Hematopoietic multipotent progenitor cell treated with erythropoietin and hydrocortisone succinate and interleukin-3 and kit ligand, for 4 days (in vitro differentiated cells): ENCODE data around the gene CALCOCO1.

Source experiments
- DNase-seq: peaks from one replicate; pipeline ENCODE4 v3.0.0-alpha.2; 2015

Gene CALCOCO1

DNA sequence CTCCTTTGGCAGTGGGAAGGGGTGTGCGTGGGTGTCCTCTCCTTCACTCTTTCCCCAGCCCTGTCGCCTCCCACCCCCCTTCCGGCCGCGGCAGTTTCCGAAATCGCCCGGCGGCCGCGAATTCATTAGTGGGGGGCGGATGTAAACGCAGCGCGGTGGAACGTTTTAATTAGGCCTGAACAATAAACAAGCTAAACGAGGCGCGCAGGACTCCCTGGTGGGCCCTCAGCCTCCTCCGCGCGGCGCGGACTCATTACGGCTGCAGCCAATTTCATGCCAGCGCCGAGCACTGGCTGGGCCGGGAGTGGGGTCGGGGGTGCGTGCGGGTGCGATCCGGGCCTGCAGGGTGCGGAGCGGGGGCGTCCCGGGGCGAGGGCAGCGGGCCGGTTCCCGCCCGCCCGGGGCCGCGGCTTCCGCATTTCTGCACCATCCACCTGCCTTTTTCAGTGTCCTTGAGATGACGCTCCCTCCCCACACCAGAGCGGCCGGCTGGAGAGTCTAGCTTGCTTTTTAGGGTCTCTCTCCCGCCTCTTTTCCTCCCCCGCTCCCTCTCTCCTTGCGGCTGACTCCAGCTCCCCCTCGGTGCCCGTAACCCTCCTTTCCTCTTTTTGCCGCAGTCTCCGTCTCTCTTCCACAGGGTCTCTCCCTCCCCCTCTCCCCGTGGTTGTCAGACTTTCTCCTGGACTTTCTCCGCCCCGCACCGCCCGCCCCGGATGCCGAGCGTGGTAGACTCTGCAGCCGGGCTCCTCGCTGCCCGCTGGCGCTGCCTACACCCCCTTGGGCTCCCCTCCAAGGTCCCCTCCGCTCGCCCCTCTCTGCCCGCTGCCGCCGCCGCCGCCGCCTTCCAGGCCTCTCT is 24.3 kb upstream of the CALCOCO1 start, which contains the start of gene CISTR:
Gene CISTR, minus strand, starts transcription at position 644 of the 856 bp plus-strand sequence.
- DNase-seq: peak; percentile 46

GRCh38 chr12:53750812-53751335 is 23.6 kb upstream of the CALCOCO1 start:
- DNase-seq: peak; percentile 33

DNA sequence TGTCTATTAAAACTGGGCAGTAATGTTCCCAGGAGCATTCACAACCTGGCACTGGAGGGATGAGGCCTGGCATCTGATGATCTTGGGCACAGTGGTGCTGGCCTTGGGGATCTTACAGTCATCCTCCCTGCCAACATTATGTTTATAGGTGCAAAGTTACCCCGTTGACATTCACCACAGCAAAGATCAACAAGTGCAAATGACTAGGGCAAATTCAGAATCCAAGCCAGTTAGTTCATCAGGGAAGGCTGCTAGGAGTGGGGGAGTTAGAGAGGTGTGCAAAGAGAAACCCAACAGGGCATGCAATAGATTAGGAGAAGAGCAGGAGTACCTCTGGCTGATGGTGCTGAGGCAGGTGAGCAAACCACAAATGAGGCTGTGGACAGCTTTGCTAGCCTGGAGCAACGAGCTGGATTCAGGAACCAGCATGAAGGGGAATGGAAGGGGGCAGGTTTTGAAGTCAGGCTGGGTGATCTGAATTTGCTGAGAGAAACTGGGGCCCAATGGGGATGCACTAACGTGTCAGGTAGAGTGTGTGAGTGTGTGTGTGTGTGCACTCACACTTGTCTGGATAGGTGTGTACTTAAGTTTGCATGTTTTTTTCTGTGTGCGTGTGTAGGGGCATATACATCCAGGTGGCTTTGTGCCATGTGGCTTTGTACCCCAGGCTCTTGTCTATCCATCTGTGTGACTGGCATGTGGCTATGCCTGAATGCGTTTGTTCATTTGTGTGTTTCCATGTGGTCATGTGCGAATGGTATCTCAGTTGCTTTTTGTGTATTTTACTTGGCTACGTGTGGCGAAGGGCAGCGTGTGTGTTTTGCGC is 22.9 kb upstream of the CALCOCO1 start:
- DNase-seq: no peak

DNA sequence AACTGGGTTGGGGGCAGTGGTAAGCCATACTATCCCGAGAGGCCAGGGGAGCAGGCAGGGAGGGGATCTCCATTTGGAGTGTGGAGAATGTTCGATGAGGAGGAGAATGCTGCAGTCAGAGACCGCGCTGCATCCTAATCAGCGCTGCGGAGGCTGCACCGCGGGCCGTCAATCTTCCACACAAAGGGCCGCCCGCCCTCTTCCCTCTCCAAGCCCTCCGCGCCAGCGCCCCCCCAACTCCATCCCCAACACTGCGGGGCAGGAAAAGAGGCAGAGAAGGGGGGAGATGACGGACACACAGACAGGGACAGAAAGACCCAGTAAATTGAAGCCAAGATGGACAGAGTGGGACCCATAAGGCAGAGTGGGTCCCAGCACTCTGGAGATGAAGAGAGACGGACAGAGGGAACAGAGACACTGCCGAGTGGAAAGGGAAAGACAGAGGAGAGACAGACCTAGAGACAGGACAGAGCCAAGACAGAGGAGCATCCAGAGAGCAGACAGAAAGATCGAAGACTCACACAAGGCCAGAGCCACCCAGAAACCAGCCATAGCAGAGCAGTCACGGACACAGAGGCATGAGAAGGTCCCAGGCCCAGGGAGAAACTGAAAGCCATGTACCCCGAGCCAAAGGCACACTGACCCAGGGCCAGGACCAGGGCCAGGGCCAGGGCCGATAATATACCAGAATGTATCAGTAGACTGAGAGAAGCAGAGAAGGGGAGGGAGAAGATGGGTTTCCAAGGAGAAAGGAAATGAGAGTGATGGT is 21.0 kb upstream of the CALCOCO1 start:
- no peak for DNase-seq

- DNase-seq: no peak
Measured at GRCh38 chr12:53747095-53747494, 19.8 kb upstream of the CALCOCO1 start.

GRCh38 chr12:53746592-53747092 is 19.4 kb upstream of the CALCOCO1 start:
- DNase-seq: peak; percentile 93

DNA sequence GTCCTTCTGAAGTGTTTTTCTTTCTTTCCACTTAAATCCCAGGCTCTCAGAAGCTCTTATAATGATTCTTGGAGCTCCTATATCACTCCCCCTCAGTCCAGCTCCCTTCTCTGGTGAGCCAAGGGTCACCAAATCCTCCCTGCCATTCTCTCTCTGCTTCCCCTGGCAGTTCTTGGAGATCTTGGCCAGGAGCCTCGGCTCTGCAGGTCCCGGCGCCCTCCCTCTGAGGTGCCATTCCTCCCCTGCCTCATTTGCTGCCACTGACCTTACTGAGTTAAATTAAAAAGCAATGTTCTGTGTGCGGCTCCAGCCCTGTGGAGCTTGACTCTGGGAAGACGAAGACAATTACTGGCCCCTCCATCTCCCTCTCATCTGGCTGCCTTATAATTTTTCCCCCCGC is 17.5 kb upstream of the CALCOCO1 start:
- DNase-seq: no peak

- no peak for DNase-seq
Measured at GRCh38 chr12:53744130-53744441, 16.8 kb upstream of the CALCOCO1 start.

DNA sequence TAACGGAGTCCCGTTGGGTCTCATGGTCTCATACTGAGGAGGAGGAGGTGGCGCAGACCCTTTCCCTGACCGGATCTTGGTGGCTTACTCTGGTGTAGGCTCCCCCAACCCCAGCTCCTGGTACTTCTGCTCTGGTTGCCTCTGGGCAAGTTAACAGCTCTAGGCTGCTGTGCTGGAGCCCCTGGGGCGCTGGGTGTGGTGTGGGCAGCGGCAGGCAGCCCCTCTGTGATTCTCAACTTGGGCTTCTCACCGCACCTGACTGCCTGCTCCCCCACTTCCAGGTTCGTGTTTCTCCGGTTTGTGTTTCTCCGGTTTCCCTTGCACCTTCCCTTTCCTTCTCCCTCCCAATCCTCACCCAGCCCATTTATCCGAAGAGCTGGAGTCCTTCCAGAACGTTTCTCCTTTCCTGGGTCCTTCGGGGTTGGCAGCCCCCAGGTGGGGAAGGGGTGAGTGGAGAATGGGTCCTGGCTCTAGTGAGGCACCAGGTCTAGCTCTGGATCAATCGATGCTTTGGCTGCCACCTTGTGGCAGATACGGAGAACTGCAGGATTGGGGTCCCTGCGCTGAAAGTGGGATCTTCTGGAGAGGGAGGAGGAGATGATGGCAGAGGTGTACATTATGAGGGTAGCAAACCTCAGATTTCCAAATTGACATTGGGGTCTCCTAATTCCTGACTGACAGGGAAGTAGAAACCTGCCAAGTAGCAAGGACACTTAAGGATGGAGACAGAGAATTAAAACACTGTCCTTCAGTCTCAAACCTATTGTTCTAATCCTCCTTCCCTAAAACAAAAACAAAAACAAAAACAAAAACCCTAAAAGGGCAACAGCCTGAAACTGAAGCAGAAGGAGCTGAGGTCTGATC is 16.2 kb upstream of the CALCOCO1 start:
- peak; percentile 80 for DNase-seq

DNA sequence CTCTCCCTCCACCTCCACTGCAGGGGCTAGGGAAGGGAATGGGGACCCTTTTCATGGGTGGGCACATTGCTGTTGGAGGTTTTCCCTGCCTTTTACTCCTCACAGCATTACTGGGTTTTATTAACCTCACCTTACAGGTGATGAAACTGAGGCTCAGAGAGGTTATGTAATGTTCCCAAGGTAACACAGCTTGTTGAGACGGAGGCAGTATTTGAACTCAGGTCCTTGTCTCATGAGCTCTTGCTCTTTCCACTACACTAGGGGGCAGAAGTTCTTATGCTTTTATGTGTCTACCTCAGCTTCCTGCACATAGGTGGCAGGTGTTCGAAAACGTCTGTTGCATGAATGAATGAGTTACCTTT is 12.9 kb upstream of the CALCOCO1 start:
- no peak for DNase-seq

DNA sequence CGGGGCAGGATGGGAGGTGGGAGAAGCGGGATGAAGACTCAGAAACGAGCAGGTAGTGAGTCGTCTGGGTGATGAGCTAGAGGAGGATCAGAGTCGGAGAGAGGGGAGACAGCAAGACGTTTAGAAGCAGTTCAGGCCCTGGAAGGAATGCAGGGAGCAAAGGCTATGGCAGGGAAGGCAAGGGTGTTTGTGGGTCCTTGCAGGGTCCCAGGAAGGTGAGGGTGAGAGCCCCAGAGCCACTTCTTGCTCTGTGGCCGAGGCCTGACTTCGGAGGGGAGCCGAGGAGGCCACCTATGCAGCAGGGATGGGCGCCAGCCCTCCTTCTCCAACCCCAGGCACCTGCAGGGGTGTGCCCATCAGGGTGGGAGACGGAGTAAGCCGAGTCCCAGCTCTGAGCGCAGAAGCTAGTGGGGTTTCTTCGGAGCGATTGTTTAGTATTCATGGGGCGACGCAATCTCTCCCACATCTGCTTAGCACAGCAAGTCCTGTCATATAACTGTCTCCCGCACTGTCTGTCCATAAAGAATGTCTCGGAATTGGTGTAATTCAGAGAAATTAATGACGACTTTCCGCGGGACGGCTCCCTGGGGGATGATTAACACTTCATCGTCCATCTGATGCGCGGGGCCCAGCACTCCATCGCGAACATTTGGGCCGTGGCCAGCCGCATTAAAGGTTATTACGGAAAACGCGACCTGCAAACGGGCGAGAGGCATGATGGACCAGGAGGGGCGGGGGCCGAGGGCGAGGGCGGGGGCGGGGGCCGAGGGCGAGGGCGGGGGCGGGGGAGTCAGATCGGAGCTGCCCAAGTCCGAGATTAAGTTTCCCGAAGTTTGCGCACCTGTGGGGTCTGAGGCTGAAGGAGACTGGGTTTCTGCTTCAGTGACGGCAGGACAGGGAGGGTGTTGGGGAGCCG is 12.2 kb upstream of the CALCOCO1 start:
- no peak for DNase-seq

- DNase-seq: no peak
Measured at GRCh38 chr12:53738406-53739213, 11.4 kb upstream of the CALCOCO1 start.

- DNase-seq: no peak
Measured at GRCh38 chr12:53737951-53738405, 10.7 kb upstream of the CALCOCO1 start.

- DNase-seq: no peak
Measured at GRCh38 chr12:53737093-53737808, 10.0 kb upstream of the CALCOCO1 start.

DNA sequence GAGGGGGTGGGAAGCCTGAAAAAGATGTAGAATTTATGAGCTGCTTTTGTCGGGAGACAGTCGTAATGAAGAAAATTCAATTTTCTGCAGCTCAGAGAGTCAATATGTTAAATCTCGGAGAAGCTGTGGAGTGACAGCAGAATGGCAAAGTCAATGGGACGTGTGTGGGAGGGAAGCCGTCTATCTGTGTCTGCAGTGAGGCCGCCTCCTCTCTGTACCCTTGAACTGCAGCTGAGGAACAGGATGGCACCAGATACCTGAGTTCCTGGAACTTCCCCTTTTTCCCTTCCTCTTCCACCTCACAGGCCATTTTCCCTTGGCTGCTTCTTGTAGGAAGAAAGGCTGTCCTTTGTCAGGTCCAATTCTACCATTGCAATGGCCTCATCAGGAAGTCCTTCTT is 9.3 kb upstream of the CALCOCO1 start:
- DNase-seq: no peak

GRCh38 chr12:53735556-53735955 is 8.3 kb upstream of the CALCOCO1 start:
- no peak for DNase-seq

DNA sequence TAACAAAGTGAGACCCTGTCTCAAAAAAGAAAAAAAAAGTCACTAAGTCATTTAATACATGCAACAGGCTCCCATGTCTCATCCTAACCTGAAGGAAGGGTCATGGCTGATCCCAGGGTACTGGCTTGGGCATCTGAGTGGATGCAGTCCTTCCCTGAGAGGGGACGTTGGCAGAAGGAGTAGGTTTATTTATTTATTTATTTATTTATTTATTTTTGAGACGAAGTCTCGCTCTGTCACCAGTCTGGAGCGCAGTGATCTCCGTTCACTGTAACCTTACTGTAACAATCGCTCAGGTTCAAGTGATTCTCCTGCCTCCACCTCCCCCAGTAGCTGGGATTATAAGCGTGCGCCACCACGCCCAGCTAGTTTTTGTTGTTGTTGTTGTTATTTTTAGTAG is 7.2 kb upstream of the CALCOCO1 start:
- no peak for DNase-seq

DNA sequence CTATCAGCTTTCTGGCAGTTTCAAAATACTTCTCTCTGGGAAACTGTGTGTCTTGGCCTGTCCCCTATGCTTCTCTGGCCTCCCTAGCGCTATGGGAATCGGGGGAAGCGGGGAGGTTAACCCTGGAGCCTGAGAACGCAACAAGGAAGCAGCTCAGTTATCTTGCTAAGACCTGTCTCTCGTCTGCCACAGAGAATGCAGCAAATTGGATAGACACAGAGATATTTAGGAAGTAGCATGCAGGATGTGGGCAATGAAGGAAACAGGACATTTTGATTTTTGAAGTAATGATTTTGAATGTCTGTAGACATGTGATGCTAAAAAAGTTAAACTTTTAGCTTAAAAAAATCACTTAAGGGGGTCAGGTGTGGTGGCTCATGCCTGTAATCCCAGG is 6.6 kb upstream of the CALCOCO1 start:
- DNase-seq: peak; percentile 38
